GM12801 (cell line): Measurements from ENCODE around the gene PROK2.

Experiments
- TF ChIP-seq, protein P1 (sequence below): IDR thresholded peaks from one replicate; pipeline ENCODE4 v1.5.1; 2011; ENCODE audit warnings: control low read depth; ENCODE audit not compliant: insufficient read length; ENCODE audit errors: extremely low read depth

Gene PROK2

DNA sequence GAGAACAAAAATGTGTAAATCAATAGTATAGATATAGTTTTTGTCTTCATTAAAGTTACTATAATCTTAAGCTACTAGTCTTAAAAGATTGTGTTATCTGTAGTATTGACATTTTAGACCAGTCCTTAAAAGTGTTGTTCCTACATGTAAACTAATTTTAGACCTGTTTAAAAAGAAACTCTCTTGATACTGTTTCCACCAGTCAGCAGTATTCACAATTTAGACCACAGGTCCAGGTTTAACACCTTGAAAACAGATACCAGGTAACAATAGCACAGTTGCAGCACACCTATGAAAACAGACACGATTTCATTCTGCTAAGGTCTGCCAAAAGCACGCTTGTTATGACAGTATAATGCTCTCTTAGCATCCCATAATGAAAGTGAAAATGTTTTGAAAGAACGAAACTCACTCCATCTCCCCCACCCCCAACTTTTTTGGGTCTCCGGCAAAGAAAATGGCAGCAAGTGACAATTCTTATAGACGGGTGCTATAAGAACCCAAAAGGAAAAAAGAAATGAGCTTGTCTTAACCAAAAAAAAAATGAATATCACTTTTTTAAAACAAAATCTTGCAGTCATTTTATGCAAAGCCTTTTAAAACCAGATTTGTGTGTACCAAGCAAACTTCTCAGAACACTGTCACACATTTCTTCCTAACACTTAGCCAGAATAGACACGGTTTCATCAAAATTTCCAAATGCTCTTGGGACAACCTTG, 61.3 kb downstream of the PROK2 start:
- TF ChIP-seq, protein P1, sequence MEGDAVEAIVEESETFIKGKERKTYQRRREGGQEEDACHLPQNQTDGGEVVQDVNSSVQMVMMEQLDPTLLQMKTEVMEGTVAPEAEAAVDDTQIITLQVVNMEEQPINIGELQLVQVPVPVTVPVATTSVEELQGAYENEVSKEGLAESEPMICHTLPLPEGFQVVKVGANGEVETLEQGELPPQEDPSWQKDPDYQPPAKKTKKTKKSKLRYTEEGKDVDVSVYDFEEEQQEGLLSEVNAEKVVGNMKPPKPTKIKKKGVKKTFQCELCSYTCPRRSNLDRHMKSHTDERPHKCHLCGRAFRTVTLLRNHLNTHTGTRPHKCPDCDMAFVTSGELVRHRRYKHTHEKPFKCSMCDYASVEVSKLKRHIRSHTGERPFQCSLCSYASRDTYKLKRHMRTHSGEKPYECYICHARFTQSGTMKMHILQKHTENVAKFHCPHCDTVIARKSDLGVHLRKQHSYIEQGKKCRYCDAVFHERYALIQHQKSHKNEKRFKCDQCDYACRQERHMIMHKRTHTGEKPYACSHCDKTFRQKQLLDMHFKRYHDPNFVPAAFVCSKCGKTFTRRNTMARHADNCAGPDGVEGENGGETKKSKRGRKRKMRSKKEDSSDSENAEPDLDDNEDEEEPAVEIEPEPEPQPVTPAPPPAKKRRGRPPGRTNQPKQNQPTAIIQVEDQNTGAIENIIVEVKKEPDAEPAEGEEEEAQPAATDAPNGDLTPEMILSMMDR: no peak

- TF ChIP-seq, protein P1: no peak
These were observed 62.3 kb downstream of the PROK2 start for GRCh38 chr3:71722693-71723092.
